ENCODE measurements around the gene KDM1A. TPM values are rescaled to one million over a fixed set of nuclear protein-coding genes. Genes with fewer than 3 reads are reported as not detected.
"Not testable (repeated sequence)": the region's sequence is repeated elsewhere in the genome, so short reads cannot be mapped to it uniquely, and the experiment has no call there.

Gene KDM1A
- total RNA-seq, 3 donors from 2014 or later = 41.6 to 73.2 (median 68.5) TPM

DNA sequence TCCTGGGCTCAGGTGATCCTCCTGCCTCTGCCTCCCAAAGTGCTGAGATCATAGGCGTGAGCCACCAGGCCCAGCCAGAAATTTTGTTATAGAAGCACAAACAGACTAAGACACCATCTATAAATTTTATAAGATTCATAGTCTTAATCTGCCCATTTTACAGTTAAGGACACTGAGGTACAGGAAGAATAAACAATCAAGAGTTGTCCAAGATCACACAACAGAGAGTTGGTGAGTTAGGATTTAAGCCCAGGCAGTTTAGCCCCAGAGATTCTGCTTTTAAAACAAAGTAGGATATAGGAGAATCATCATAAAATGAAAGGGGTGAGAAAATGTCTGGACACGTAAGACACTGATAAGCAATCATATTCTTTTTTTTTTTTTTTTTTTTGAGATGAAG lies 10.4 kb upstream of the KDM1A start:
- Histone ChIP-seq H3K27ac (no peak overlapping the region), H3K4me1 (no peaks in the 10 kb centered on the region), H3K4me3 (no peak overlapping the region), H3K36me3 (no peaks in the 10 kb centered on the region), H3K9me3 (no peaks in the 10 kb centered on the region), H3K27me3 (no peaks in the 10 kb centered on the region)
- TF ChIP-seq POLR2A (IDR thresholded peaks at IDR 0.05) (no peak), POLR2AphosphoS5 (IDR thresholded peaks at IDR 0.05) (no peak)
- TF ChIP-seq, protein P1, sequence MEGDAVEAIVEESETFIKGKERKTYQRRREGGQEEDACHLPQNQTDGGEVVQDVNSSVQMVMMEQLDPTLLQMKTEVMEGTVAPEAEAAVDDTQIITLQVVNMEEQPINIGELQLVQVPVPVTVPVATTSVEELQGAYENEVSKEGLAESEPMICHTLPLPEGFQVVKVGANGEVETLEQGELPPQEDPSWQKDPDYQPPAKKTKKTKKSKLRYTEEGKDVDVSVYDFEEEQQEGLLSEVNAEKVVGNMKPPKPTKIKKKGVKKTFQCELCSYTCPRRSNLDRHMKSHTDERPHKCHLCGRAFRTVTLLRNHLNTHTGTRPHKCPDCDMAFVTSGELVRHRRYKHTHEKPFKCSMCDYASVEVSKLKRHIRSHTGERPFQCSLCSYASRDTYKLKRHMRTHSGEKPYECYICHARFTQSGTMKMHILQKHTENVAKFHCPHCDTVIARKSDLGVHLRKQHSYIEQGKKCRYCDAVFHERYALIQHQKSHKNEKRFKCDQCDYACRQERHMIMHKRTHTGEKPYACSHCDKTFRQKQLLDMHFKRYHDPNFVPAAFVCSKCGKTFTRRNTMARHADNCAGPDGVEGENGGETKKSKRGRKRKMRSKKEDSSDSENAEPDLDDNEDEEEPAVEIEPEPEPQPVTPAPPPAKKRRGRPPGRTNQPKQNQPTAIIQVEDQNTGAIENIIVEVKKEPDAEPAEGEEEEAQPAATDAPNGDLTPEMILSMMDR (IDR thresholded peaks at IDR 0.05) = no peak
- DNase-seq (ENCODE audit: low spot score in 2 of 2) = no peak
- intact Hi-C loops (cut with DNase I; ENCODE audit: low total_unique reads) = no loop called here

DNA sequence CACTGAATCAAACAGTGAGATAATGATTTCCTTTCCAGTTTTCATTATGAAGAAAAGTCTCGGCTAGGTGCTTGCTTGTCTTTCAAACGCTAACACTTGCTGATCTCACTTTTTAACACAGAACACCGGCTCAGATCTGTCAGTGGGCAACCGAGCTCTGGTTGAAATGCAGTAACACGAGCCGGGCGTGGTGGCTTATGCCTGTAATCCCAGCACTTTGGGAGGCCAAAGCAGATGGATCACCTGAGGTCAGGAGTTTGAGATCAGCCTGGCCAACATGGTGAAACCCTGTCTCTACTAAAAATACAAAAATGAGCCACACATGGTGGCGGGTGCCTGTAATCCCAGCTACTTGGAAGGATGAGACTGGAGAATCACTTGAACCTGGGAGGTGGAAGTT lies 9.2 kb upstream of the KDM1A start:
- H3K9me3 ChIP-seq; DNase-seq (ENCODE audit: low spot score in 2 of 2); H3K4me1 ChIP-seq; intact Hi-C loops (cut with DNase I; ENCODE audit: low total_unique reads); H3K36me3 ChIP-seq; H3K27ac ChIP-seq; H3K4me3 ChIP-seq; H3K27me3 ChIP-seq: not testable (repeated sequence)

DNA sequence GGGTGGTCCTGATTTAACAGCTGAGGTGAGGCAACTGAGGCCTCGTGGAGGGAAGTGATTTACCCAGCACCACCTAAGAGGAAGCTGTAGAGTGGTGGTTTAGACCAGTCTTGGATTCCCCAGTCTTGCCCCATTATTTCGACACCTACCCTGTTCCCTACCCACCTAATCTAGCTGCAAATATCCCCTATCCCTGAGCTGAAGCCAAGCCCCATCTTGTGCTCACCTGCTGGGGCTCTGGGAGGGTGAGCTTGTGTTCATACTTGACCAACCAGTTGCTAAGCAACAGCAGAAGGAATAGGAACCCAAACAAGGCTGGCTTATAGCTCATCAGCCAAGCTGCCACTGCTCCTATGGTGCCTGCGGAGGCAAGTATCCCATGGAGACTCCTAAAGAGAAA lies 5.6 kb upstream of the KDM1A start:
- no peak for DNase-seq (ENCODE audit: low spot score in 2 of 2)
- H3K9me3 ChIP-seq = no peaks in the 10 kb centered on the region
- no peaks in the 10 kb centered on the region for H3K27me3 ChIP-seq

DNA sequence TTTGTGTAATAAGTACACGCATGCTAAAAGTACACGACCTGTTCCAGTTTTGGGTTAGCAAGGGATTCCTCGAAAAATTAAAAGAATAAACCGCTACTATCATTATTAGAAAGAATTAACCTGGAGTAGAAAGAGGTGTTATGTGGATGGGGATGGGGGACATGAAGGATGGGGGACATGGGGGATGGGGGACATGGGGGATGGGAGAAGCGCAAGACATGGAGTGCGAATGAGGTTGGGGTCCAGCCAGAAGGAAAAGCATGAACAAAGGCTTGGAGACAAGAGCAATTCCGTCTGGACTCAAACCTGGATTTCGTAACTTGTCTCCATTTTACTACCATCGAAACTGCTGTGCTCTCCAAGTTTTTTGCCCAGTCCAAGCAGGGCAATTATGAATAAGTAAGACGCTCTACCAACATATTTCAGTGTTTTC lies 591 bp upstream of the KDM1A start:
- Histone ChIP-seq H3K4me3 (peak overlapping the region; percentile 98 to 99 (median 99)), H3K9me3 (peaks cover 0 to 8% of the 10 kb centered on the region in 2 donors), H3K36me3 (no peaks in the 10 kb centered on the region), H3K27me3 (no peaks in the 10 kb centered on the region), H3K27ac (peak overlapping the region; percentile 91 to 92), H3K4me1 (peaks cover 0 to 6% of the 10 kb centered on the region in 2 donors)
- TF ChIP-seq, protein P1 (IDR thresholded peaks at IDR 0.05) = no peak
- TF ChIP-seq POLR2AphosphoS5 (IDR thresholded peaks at IDR 0.05) (no peak), POLR2A (IDR thresholded peaks at IDR 0.05) (no peak)
- intact Hi-C loops (cut with DNase I; ENCODE audit: low total_unique reads) = no loop called here
- DNase-seq (ENCODE audit: low spot score in 2 of 2) = no peak

More for the DNA sequence above, 5.6 kb upstream of the KDM1A start:
- intact Hi-C loops (cut with DNase I; ENCODE audit: low total_unique reads) = no loop called here
- TF ChIP-seq, protein P1 (IDR thresholded peaks at IDR 0.05) = no peak
- TF ChIP-seq POLR2A (IDR thresholded peaks at IDR 0.05) = no peak
- TF ChIP-seq POLR2AphosphoS5 (IDR thresholded peaks at IDR 0.05) = no peak
- no peaks in the 10 kb centered on the region for H3K4me1 ChIP-seq
- H3K27ac ChIP-seq = no peak overlapping the region
- no peaks in the 10 kb centered on the region for H3K36me3 ChIP-seq
- H3K4me3 ChIP-seq = no peak overlapping the region

DNA sequence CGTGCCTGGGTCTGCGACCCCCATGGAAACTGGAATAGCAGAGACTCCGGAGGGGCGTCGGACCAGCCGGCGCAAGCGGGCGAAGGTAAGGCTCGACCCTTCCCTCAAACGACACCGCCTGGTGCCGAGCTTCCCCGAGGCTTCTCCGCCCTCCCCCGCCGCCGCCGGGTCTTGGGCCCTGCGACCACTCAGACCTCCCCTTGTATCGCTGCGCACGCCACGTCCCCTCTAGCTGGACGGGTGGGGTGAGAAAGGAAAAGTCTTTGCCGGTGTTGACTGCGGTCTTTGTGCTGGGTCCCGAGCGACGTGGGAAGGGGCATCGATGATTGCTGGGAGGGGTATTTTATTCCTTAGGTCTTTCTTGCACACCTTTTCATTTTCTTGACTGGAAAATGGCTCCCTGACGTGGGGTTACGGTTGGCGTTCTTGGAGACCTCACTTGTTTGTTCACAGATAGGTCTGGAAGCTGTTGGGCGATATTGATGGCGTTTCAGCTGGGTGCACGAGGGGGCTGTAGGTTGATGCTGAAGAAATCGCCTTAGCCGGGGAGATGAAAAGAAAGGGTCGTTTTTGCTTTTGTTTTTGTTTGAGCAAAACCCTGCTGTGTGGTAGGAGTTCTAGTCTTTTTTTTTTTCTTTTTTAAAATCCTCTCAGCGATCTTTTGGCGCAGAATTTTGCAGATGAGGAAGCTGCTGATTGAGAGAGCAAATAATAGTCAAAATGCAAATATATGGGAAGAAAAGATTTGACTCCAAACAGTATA lies 776 bp downstream of the KDM1A start:
- TF ChIP-seq, protein P1 (IDR thresholded peaks at IDR 0.05) = no peak
- TF ChIP-seq POLR2AphosphoS5 (IDR thresholded peaks at IDR 0.05) = no peak
- no peak for TF ChIP-seq POLR2A (IDR thresholded peaks at IDR 0.05)
- intact Hi-C loops (cut with DNase I; ENCODE audit: low total_unique reads) = no loop called here
- H3K27me3 ChIP-seq = no peaks in the 10 kb centered on the region
- peak overlapping the region; percentile 91 to 92 for H3K27ac ChIP-seq
- H3K9me3 ChIP-seq = peaks cover 0 to 8% of the 10 kb centered on the region in 2 donors
- peak overlapping the region; percentile 98 to 99 (median 99) for H3K4me3 ChIP-seq
- no peaks in the 10 kb centered on the region for H3K36me3 ChIP-seq
- no peak for DNase-seq (ENCODE audit: low spot score in 2 of 2)
- peaks cover 0 to 6% of the 10 kb centered on the region in 2 donors for H3K4me1 ChIP-seq
